Astrocyte of the cerebellum (primary cell): ENCODE results near the gene MYO18A.
"Not testable (repeated sequence)": the region's sequence is repeated elsewhere in the genome, so short reads cannot be mapped to it uniquely, and the experiment has no call there.

Experiments used
- DNase-seq: peaks from one replicate; pipeline ENCODE4 v3.0.0-alpha.2; 2011; ENCODE audit warnings: low read depth
- H3K4me3 ChIP-seq: 2 replicates; pipeline ENCODE4 v1.5.1; 2011; ENCODE audit warnings: mild to moderate bottlenecking, low read depth, low read length, moderate library complexity
- CTCF ChIP-seq: IDR thresholded peaks from 2 replicates; pipeline ENCODE4 v1.5.1; 2012; ENCODE audit warnings: low read length, low read depth, moderate library complexity, mild to moderate bottlenecking; ENCODE audit errors: missing control alignments
- in situ Hi-C: cut with HindIII; loops from 2 replicates; pipeline ENCODE4 v1.10.0; 2017; ENCODE audit warnings: low sequenced_read_pairs

MYO18A gene

GRCh38 chr17:29149431-29150064 is 30.6 kb downstream of the MYO18A start:
- no peak overlapping the region for H3K4me3 ChIP-seq
- in situ Hi-C loops = no loop called here
- no peak for DNase-seq
- TF ChIP-seq CTCF = no peak

GRCh38 chr17:29148790-29149430 is 31.3 kb downstream of the MYO18A start:
- peak; percentile 60 for DNase-seq
- peak overlapping the region; percentile 32 for H3K4me3 ChIP-seq
- in situ Hi-C loops = no loop called here
- TF ChIP-seq CTCF = peak; percentile 87

- TF ChIP-seq CTCF = no peak
- H3K4me3 ChIP-seq = peak overlapping the region; percentile 32
- DNase-seq = no peak
- in situ Hi-C loops = no loop called here
These were observed 31.9 kb downstream of the MYO18A start for GRCh38 chr17:29148257-29148789.

GRCh38 chr17:29147682-29148081 is 32.5 kb downstream of the MYO18A start:
- H3K4me3 ChIP-seq = no peak overlapping the region
- in situ Hi-C loops = no loop called here

GRCh38 chr17:29147228-29147627 is 33.0 kb downstream of the MYO18A start:
- DNase-seq, H3K4me3 ChIP-seq, in situ Hi-C loops: not testable (repeated sequence)

More at GRCh38 chr17:29147682-29148081, 32.5 kb downstream of the MYO18A start:
- TF ChIP-seq CTCF = no peak
- no peak for DNase-seq

GRCh38 chr17:29146369-29146972 is 33.7 kb downstream of the MYO18A start:
- DNase-seq = no peak
- in situ Hi-C loops = no loop called here
- TF ChIP-seq CTCF = no peak
- no peak overlapping the region for H3K4me3 ChIP-seq
